Stimulated activated naive B cell treated with anti-CD40 and anti-IgM and Interleukin-4, amounts not matched to agents 10 μg/mL and 1 μg/mL and 100 μg/mL, for 72 hours (primary cell): ENCODE data around the gene LILRB1.
"Not testable (repeated sequence)": the region's sequence is repeated elsewhere in the genome, so short reads cannot be mapped to it uniquely, and the experiment has no call there.

Experiments
- ATAC-seq, 2 donors: fragments of 150-1000 bp; cut with Tn5 transposase; replicated peaks; 2 replicates each; pipeline ENCODE4 v1.10.0; 2021; ENCODE audit warnings: moderate library complexity in 1 of 2
- DNase-seq: peaks from one replicate; pipeline ENCODE4 v3.0.0; 2021
- H3K27ac Mint-ChIP-seq: one replicate; pipeline ENCODE4 v1.8.0; 2022; ENCODE audit warnings: mild to moderate bottlenecking, mixed read lengths
- H3K27me3 Mint-ChIP-seq, 2 donors: one replicate each; pipeline ENCODE4 v1.8.0; 2022; ENCODE audit warnings: mixed read lengths in 2 of 2
- H3K36me3 Mint-ChIP-seq, 2 donors: one replicate each; pipeline ENCODE4 v1.8.0; 2022; ENCODE audit warnings: mixed read lengths in 2 of 2, mild to moderate bottlenecking in 1 of 2
- H3K4me1 Mint-ChIP-seq, 2 donors: one replicate each; pipeline ENCODE4 v1.8.0; 2022; ENCODE audit warnings: mixed read lengths in 2 of 2, mild to moderate bottlenecking in 1 of 2
- H3K4me3 Mint-ChIP-seq, 2 donors: one replicate each; pipeline ENCODE4 v1.8.0; 2022; ENCODE audit warnings: mild to moderate bottlenecking in 2 of 2, mixed read lengths in 2 of 2, moderate library complexity in 1 of 2
- H3K9me3 Mint-ChIP-seq, 2 donors: one replicate each; pipeline ENCODE4 v1.8.0; 2022; ENCODE audit warnings: mixed read lengths in 2 of 2, mild to moderate bottlenecking in 1 of 2

Gene LILRB1

GRCh38 chr19:54660964-54661363 lies 30.7 kb downstream of the LILRB1 start:
- peaks cover 0 to 9% of the 10 kb centered on the region in 2 donors for H3K27me3 Mint-ChIP-seq
- peaks cover 44 to 62% of the 10 kb centered on the region in 2 donors for H3K4me1 Mint-ChIP-seq
- peak; percentile 80 to 81 for ATAC-seq
- peak overlapping the region; percentile 2 to 30 for H3K4me3 Mint-ChIP-seq
- peaks cover 18 to 19% of the 10 kb centered on the region in 2 donors for H3K36me3 Mint-ChIP-seq
- H3K27ac Mint-ChIP-seq: peak overlapping the region; percentile 0
- peak; percentile 28 for DNase-seq
- peaks cover 4 to 6% of the 10 kb centered on the region in 2 donors for H3K9me3 Mint-ChIP-seq

DNA sequence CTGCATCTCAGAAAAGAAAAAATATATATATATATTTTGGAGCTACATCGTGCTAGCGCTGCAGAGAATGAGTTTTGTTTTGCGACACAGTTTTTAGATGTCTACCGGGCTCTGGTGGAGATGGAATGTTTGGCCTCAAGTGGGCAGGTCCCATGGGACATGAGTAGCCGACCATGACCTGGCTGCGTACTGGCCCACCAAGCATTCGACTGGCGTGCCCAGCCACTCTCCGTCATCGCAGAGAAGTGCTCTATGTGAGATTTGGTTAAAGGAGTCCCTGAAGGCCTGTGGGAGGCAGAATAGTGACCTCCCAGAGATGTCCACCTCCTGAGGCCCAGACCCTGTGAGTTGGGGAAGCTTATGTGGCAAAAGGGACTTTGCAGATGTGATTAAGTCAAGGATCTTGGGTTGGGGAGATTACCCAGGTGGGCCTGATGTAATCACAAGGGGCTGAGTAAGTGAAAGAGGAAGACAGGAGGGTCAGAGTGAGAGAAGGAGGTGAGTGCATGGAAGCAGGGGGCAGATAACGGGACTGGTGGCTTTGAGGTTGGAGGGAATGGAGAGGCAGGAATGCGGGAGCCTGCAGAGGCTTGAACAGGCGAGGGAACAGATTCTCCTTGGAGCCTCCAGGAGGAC lies 31.7 kb downstream of the LILRB1 start:
- peaks cover 6 to 7% of the 10 kb centered on the region in 2 donors for H3K9me3 Mint-ChIP-seq
- peak; percentile 43 for DNase-seq
- peaks cover 0 to 13% of the 10 kb centered on the region in 2 donors for H3K27me3 Mint-ChIP-seq
- peaks cover 41 to 62% of the 10 kb centered on the region in 2 donors for H3K4me1 Mint-ChIP-seq
- H3K36me3 Mint-ChIP-seq: peaks cover 28 to 29% of the 10 kb centered on the region in 2 donors
- ATAC-seq: peak; percentile 56 to 59
- peak overlapping the region; percentile 82 for H3K27ac Mint-ChIP-seq
- peak overlapping the region; percentile 72 to 77 for H3K4me3 Mint-ChIP-seq

DNA sequence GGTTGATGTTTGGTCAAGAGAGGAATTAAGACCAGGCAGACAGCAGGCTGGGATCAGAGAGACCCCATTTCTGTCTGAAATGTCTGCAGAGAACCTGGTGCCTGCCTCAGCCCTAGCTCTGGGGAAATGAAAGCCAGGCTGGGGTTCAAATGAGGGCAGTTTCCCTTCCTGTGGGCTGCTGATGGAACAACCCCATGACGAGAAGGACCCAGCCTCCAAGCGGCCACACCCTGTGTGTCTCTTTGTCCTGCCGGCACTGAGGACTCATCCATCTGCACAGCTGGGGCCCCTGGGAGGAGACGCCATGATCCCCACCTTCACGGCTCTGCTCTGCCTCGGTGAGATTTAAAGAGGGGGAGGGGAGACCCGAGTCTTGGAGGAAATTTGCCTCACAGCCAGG lies 32.4 kb downstream of the LILRB1 start, which contains the start of gene LILRB4:
Gene LILRB4, plus strand, starts transcription at position 256 of the 400 bp plus-strand sequence. Its CDS starts 49 bp downstream, at position 305.
- Mint-ChIP-seq H3K27me3 (peaks cover 0 to 13% of the 10 kb centered on the region in 2 donors), H3K4me3 (peak within 1 kb of the TSS; percentile 72 to 77), H3K36me3 (peaks cover 36% of the 10 kb centered on the region in 2 donors), H3K27ac (peak within 1 kb of the TSS; percentile 82), H3K9me3 (peaks cover 6 to 10% of the 10 kb centered on the region in 2 donors), H3K4me1 (peaks cover 39 to 62% of the 10 kb centered on the region in 2 donors)
- DNase-seq: peak; percentile 49
- peak; percentile 66 to 71 for ATAC-seq

DNA sequence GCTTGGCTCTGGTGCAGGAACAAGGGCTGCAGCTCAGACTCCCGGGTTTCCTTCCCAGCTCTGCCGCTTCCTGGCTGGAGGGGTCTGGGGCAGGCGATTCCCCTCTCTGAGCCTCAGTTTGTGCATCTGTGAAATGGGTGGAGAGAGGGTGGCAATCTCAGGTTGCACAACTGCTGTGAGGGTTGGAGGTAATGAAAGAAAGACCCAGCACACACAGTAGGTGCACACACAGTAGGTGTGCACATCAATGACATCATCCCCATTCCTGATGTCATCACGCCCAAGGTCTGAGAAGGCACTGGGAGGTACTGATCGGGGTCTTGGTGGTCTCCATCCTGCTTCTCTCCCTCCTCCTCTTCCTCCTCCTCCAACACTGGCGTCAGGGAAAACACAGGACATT lies 35.2 kb downstream of the LILRB1 start:
- ATAC-seq (no peak), DNase-seq (no peak)
- Mint-ChIP-seq H3K27ac (peak overlapping the region; percentile 22), H3K36me3 (peaks cover 39 to 45% of the 10 kb centered on the region in 2 donors), H3K4me1 (peaks cover 25 to 43% of the 10 kb centered on the region in 2 donors), H3K9me3 (peaks cover 14 to 20% of the 10 kb centered on the region in 2 donors), H3K27me3 (peaks cover 14 to 30% of the 10 kb centered on the region in 2 donors), H3K4me3 (no peak overlapping the region)

DNA sequence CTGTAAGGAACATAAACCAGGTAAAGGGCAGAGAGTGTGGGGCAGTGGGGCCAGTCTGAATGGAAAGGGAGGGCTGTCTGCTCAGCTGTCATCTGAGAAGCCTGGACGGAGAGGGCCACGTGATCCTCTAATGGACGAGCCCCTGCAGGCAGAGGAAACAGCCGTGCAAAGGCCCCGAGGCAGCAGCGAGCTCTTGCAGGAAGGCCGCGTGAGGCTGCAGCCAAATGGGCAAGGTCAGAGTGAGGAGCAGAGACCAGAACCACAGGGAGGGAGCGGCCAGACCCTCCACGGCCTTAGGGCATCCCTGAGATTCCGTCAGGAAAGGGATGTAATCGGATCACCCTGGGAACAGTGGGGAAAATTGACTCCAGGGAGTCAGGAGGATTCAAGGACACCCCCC lies 36.9 kb downstream of the LILRB1 start:
- Mint-ChIP-seq H3K9me3 (peaks cover 14 to 20% of the 10 kb centered on the region in 2 donors), H3K27me3 (peaks cover 20 to 35% of the 10 kb centered on the region in 2 donors), H3K4me1 (peaks cover 17 to 33% of the 10 kb centered on the region in 2 donors), H3K4me3 (no peak overlapping the region), H3K36me3 (peaks cover 39 to 45% of the 10 kb centered on the region in 2 donors), H3K27ac (no peak overlapping the region)
- ATAC-seq (no peak), DNase-seq (no peak)

DNA sequence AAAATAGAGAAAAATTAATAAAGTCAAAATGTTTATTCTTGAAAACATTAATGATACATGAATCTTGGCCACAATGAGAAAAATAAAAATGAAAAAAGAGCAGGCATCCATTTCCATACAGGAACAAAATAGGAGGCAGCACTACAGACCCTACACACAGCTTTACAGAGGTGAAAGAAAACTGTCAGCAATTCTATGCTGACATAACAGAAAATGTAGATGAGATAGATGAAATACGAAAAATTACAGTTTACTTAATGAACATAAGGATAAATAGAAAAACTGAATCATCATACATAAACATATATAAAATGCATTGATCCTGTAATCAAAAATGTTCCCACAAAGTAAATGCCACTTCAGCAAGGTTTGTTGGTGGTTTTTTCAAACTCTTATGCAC lies 38.1 kb downstream of the LILRB1 start:
- DNase-seq (no peak), ATAC-seq (no peak)
- Mint-ChIP-seq H3K36me3 (peaks cover 39 to 41% of the 10 kb centered on the region in 2 donors), H3K9me3 (peaks cover 14 to 20% of the 10 kb centered on the region in 2 donors), H3K4me1 (peaks cover 10 to 22% of the 10 kb centered on the region in 2 donors), H3K27me3 (peaks cover 20 to 35% of the 10 kb centered on the region in 2 donors), H3K4me3 (no peak overlapping the region), H3K27ac (no peak overlapping the region)

DNA sequence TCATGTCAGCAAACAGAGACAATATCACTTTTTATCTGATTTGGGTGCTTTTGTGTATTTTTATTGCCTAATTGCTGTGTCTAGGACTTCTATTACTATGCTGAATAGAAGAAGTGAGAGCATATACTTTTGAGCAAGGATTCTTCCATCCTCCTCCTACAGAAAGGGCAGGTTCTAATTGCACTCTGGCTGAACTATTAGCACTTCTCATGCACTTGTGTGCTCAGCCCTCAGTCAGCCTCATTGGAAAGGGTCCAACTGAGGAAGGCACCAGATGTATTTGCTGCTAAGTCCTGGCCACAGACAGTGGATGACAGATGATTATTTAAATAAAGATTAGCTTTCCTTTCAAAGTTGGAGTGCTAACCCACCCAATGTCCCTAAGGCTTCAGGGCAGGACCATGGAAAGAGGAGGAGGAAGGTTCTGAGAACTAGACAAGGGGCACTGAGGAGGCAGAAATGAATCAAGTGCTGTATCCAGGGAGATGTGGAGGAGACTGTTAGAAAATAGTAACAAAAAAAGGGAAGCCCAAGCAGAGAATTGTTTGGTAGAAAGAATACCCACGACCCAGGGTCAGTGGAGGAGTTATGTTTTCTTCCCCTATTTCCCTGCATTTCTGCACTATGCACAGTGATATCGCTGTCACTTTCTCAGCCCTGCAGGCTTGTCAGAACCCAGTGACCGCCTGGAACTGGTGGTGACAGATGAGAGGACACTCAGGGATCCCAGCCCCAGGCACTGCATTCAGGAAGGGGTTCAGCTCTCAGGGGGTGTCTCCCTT lies 40.5 kb downstream of the LILRB1 start:
- peaks cover 4 to 6% of the 10 kb centered on the region in 2 donors for H3K4me1 Mint-ChIP-seq
- no peak for ATAC-seq

DNA sequence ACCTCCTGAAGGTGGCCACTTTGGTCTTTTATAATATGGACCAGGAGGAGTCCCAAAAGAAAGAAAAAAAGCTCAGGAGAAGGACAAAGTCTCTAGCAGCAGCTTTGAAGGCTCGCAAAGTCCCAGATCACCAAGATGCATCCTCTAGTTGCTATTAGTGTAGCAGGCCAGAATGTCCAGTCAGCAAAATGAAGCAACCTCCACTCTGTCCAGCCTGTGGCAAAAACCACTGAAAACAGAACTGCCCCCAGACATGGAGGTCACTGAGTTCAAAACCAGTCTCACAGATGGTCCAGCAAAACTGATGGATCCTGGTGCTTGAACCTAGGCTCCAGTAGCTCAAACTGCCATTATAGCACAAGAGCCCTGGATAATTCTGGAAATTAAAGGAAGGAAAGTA lies 42.9 kb downstream of the LILRB1 start:
- H3K36me3 Mint-ChIP-seq: peaks cover 2 to 3% of the 10 kb centered on the region in 2 donors
- H3K27ac Mint-ChIP-seq: no peak overlapping the region
- DNase-seq: no peak
- H3K27me3 Mint-ChIP-seq: peaks cover 22 to 27% of the 10 kb centered on the region in 2 donors
- no peak overlapping the region for H3K4me3 Mint-ChIP-seq
- no peak for ATAC-seq
- H3K9me3 Mint-ChIP-seq: peaks cover 9% of the 10 kb centered on the region in 2 donors
- H3K4me1 Mint-ChIP-seq: peaks cover 4 to 12% of the 10 kb centered on the region in 2 donors

More for the DNA sequence above, 40.5 kb downstream of the LILRB1 start:
- Mint-ChIP-seq H3K27ac (no peak overlapping the region), H3K36me3 (peaks cover 27% of the 10 kb centered on the region in 2 donors), H3K27me3 (peaks cover 20 to 28% of the 10 kb centered on the region in 2 donors), H3K4me3 (no peak overlapping the region), H3K9me3 (peaks cover 14 to 20% of the 10 kb centered on the region in 2 donors)
- DNase-seq: no peak

DNA sequence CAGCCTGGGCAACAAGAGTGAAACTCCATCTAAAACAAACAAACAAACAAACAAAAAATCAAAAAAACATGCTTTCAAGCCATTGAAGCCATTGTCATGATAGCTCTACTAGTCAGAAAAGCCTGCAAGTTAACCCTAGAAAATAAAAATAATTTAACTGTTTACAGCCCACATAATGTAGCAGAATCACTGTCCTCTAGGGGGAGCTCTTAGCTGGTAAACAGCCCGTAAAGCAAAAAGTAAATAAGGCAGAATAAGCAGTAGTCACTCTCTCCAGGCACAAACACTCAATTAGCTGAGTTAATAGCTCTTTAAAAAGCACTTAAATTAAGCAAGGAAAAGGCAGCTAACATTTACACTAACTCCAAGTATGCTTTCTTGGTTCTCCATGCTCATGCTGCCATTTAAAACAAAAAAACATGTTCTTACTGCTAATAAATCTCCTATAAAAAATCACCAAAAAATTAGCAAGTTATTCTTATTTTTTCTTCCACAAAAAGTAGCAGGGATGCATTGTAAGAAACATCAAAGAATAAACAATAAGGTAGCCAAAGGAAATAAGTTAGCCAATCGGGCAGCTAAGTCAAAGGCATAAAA lies 43.8 kb downstream of the LILRB1 start:
- peak; percentile 29 to 41 for ATAC-seq
- peaks cover 0 to 2% of the 10 kb centered on the region in 2 donors for H3K36me3 Mint-ChIP-seq
- no peak overlapping the region for H3K27ac Mint-ChIP-seq
- H3K4me1 Mint-ChIP-seq: peaks cover 4 to 12% of the 10 kb centered on the region in 2 donors
- H3K4me3 Mint-ChIP-seq: no peak overlapping the region
- peaks cover 28 to 35% of the 10 kb centered on the region in 2 donors for H3K27me3 Mint-ChIP-seq
- H3K9me3 Mint-ChIP-seq: peaks cover 5 to 6% of the 10 kb centered on the region in 2 donors
- no peak for DNase-seq

- H3K4me1 Mint-ChIP-seq, H3K4me3 Mint-ChIP-seq, H3K27ac Mint-ChIP-seq, H3K9me3 Mint-ChIP-seq, H3K36me3 Mint-ChIP-seq, DNase-seq: not testable (repeated sequence)
- H3K27me3 Mint-ChIP-seq: peaks cover 18 to 22% of the 10 kb centered on the region in 2 donors
- peak; percentile 53 to 64 for ATAC-seq
These were observed 46.0 kb downstream of the LILRB1 start for GRCh38 chr19:54676210-54676834.

DNA sequence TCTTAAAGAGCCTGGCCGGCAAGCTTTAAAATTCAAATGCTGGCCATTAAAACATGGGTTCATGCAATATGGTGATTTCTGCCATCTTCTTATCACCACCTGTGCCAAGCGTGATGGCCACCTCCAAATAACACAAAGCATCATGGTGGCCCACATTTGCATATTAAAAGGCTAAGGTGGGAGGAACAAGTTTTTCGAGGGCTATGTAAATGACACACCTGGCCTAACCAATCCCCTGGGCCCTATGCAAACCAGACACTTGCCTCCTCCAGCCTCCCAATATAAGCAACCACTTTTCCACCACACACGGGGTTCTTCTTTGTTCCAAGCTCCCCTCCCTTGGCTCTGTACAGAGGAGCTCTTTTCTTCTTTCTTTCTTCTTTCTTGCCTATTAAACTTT lies 46.9 kb downstream of the LILRB1 start:
- peaks cover 1 to 6% of the 10 kb centered on the region in 2 donors for H3K4me1 Mint-ChIP-seq
- no peak overlapping the region for H3K27ac Mint-ChIP-seq
- no peaks in the 10 kb centered on the region for H3K9me3 Mint-ChIP-seq
- H3K27me3 Mint-ChIP-seq: peaks cover 23 to 29% of the 10 kb centered on the region in 2 donors
- DNase-seq: no peak
- ATAC-seq: no peak
- no peak overlapping the region for H3K4me3 Mint-ChIP-seq
- no peaks in the 10 kb centered on the region for H3K36me3 Mint-ChIP-seq

GRCh38 chr19:54681596-54681995 lies 51.3 kb downstream of the LILRB1 start:
- not testable (repeated sequence) for H3K4me1 Mint-ChIP-seq, H3K36me3 Mint-ChIP-seq, H3K27ac Mint-ChIP-seq, H3K4me3 Mint-ChIP-seq, H3K9me3 Mint-ChIP-seq, ATAC-seq, DNase-seq
- H3K27me3 Mint-ChIP-seq: peaks cover 39 to 56% of the 10 kb centered on the region in 2 donors

DNA sequence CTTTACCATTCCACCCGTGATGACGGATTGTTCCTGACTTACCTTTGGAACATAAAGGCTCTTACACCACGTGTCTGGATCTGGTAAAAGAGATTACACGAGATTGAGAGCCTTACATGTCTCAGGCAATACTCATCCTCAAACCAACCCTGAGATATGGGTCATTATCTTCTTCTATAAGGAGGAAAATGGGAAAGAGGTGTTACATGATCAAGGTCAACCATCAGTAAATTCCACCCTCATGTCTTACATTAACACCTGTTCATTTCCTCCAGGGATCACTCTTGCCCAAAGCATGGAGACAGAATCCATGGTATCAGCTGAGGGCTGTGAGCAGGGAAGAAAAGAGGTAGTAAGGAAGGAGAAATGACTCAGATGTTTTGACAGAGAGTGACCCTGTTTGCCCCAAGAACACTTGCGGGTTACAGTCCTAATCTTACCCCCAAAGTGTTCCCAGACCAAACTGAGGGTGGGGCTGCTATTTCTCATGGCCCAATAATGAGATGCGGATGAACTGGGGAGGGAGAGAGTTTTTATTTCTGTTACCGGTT lies 52.1 kb downstream of the LILRB1 start:
- Mint-ChIP-seq H3K27me3 (peaks cover 39 to 57% of the 10 kb centered on the region in 2 donors), H3K36me3 (no peaks in the 10 kb centered on the region), H3K27ac (no peak overlapping the region), H3K9me3 (peaks cover 0 to 2% of the 10 kb centered on the region in 2 donors), H3K4me3 (no peak overlapping the region), H3K4me1 (peaks cover 0 to 4% of the 10 kb centered on the region in 2 donors)
- DNase-seq (no peak), ATAC-seq (no peak)
